PC-9 (cell line): ENCODE results near the gene INTS3.
"Not testable (repeated sequence)": the region's sequence is repeated elsewhere in the genome, so short reads cannot be mapped to it uniquely, and the experiment has no call there.

ENCODE experiments used
- CTCF ChIP-seq: fragments of 200-600 bp; sonication (generic); conservative IDR thresholded peaks from 2 replicates; pipeline ENCODE4 v1.6.1; 2017; ENCODE audit warnings: mixed run types, antibody characterized with exemption, mild to moderate bottlenecking, moderate library complexity
- EZH2 ChIP-seq: fragments of 200-600 bp; sonication (generic); IDR thresholded peaks from 2 replicates; pipeline ENCODE4 v1.8.0; 2017; ENCODE audit warnings: antibody characterized with exemption, low read depth

DNA sequence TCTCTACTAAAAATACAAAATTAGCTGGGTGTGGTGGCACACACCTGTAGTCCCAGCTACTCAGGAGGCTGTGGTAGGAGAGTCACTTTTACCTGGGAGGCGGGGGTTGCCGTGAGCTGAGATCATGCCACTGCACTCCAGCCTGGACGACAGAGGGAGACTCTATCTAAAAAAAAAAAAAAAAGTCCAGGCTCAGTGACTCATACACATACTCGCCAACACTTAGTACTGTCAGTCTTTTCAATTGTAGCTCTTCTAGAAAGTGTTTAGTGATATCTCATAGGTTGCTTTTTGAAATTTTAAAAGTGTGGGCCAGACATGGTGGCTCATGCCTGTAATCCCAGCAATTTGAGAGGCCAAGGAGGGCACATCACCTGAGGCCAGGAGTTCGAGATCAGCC lies 11.6 kb upstream of the INTS3 start:
- not testable (repeated sequence) for TF ChIP-seq CTCF, EZH2
